SK-MEL-5 (cell line): ENCODE results near the gene MOCOS. TPM values are rescaled to one million over a fixed set of nuclear protein-coding genes. Genes with fewer than 3 reads are reported as not detected.
"Not testable (repeated sequence)": the region's sequence is repeated elsewhere in the genome, so short reads cannot be mapped to it uniquely, and the experiment has no call there.

ENCODE experiments used
- DNase-seq: peaks from one replicate; pipeline ENCODE4 v3.0.0-alpha.2; 2016; ENCODE audit warnings: low read depth, low spot score
- in situ Hi-C: cut with HindIII; loops from 2 replicates; pipeline ENCODE4 v1.10.0; 2016; ENCODE audit warnings: low sequenced_read_pairs, high pct_unique_total_duplicates, low pct_unique_long_range_greater_than_20kb
- total RNA-seq: library from RNA; depleted of rRNA; stranded (reverse); fragments of >200 nt; shearing (Covaris generic); gene quantifications from 2 replicates; pipeline ENCODE4 v1.2.3, GENCODE V29; 2014

MOCOS gene
- total RNA-seq, 1 experiment from 2014 or later, result 30.0 TPM

DNA sequence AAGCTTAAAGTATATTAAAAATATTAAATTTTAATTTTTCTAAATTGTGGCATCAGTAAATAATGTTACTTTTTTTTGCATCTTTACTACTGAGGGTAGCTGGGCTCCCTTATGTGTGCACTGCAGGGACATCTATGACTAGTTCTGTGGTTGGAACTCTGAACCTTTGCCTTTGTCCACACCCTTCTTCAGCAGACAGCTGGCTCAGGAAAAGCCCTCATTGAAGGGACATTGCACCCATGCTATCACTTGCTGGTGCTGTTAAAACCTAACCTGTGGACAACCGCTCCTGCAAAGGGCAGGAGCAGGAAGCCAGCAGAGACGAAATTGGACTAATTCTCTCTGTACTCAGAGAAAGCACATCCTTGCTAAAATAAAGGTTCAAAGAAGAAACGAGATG lies 30.1 kb downstream of the MOCOS start:
- no peak for DNase-seq
- in situ Hi-C loops, result no loop called here

GRCh38 chr18:36229188-36229587 lies 41.9 kb downstream of the MOCOS start:
- in situ Hi-C loops, result no loop called here
- no peak for DNase-seq

DNA sequence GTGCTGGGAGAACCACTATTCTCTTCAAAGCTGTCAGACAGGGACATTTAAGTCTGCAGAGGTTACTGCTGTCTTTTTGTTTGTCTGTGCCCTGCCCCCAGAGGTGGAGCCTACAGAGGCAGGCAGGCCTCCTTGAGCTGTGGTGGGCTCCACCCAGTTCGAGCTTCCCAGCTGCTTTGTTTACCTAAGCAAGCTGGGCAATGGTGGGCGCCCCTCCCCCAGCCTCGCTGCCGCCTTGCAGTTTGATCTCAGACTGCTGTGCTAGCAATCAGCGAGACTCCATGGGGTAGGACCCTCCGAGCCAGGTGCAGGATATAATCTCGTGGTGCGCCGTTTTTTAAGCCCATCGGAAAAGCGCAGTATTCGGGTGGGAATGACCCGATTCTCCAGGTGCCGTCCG lies 53.2 kb downstream of the MOCOS start:
- in situ Hi-C loops, DNase-seq: not testable (repeated sequence)

DNA sequence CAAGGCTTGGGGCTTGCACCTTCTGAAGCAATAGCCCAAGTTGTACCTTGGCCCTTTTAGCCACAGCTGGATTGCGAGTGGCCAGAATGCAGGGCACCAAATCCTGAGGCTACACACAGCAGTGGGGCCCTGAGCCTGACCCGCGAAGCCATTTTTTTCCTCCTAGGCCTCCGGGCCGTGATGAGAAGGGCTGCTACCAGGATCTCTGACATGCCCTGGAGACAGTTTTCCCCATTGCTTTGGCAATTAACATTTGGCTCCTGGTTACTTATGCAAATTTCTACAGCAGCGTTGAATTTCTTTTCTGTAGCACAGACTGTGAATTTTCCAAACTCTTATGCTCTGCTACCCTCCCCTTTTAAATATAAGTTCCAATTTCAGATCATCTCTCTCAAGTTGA lies 54.5 kb downstream of the MOCOS start:
- in situ Hi-C loops, result no loop called here
- no peak for DNase-seq

DNA sequence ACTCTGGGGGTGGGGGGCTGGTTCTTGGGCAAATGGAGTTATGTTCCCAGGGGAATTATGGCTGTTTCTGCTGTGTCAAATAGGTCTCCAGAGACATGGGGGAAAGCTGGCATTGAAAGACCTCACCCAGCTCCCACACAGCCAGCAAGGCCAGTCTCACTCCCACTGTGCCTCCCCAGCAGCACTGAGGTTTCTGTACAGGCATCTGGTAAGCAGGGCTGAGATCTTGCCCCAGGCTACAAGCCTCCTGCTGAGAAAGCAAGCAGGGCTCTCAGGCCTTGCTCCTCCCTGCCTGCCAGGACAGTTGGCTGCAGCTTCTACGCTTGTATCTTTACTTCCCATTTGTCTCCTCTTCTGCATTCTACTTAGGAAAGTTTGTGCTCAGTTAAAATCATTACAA lies 59.7 kb downstream of the MOCOS start:
- peak; percentile 46 for DNase-seq
- in situ Hi-C loops, result no loop called here

GRCh38 chr18:36249392-36249791 lies 62.1 kb downstream of the MOCOS start:
- no peak for DNase-seq
- in situ Hi-C loops, result no loop called here

DNA sequence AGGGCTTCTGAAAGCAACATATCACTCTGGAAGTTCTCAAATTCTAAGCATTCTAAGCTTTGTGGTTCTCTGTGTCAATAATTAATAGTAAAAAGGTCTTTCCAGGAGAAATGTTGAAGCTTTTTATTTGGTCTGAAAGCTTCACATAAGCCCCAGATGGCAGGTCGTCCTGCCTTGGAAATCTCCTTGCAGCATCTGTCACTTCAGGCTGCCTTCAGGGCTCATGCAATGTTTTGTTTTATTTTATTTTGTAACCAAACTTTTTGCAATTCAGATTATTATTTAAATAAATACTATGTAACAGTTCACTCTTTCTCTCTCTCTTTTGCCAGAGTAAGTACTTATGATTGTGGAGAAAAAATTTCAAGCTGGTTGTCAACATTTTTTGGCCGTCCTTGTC lies 63.5 kb downstream of the MOCOS start:
- in situ Hi-C loops, result no loop called here
- DNase-seq, result no peak

- in situ Hi-C loops, result no loop called here
These were observed 67.9 kb downstream of the MOCOS start for GRCh38 chr18:36255072-36255698.

GRCh38 chr18:36256094-36256493 lies 68.8 kb downstream of the MOCOS start:
- DNase-seq, result no peak
- in situ Hi-C loops, result no loop called here

More at GRCh38 chr18:36255072-36255698, 67.9 kb downstream of the MOCOS start:
- peak; percentile 10 for DNase-seq

DNA sequence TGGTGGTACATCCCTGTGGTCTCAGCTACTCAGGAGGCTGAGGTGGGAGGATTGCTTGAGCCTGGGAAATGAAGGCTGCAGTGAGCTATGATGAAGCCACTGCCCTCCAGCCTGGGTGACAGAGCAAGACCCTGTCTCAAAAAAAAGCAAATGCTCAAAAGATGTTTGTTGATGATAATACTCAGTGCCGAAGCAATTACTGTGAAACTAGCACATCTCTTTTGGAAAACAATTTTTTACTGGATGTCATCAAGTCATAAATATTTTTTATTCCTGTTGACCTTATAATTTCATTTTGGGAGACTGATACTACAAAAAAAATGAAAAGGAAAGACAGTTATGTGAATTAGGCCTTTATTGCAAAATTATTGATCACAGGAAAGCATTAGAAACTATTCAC lies 75.7 kb downstream of the MOCOS start:
- in situ Hi-C loops, result no loop called here
- no peak for DNase-seq

DNA sequence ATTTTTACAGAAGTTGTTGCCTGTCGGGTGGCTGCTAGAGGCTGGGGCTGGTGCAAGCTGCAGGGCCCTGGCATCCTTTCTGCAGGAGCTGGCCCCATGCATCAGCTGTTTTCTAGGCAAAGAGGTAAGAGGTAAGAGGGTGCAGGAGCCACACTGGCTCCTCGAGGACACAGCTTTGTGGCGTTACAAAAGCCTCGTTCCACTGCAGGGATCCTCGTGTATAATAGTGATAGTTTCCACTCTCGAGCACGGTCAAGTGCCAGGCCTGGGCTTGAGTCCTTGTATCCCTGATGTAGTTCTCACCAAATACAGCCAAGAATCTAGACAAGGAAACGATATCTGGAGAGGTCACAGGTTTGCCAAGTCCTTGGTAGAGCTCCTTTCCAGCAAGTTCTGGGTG lies 77.0 kb downstream of the MOCOS start:
- DNase-seq, result no peak
- in situ Hi-C loops, result no loop called here

DNA sequence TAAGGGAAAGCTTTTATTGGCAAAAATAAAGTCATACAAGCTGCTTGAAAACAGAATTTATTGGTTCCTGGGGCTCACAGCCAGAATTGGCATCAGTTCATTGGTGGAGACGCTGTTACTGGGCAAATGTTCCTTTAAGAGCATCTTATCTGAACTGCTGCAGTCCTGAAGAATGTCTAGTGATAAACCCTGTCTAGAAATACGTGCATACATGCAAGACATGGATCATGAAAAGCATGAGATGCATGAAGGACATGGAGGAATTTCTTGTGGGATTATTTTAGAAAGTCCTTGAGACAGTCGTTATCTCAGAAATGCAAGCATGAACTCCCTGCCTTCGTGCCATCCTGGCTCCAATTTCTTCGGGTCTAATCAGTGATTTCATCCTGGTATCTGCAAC lies 77.7 kb downstream of the MOCOS start:
- no peak for DNase-seq
- in situ Hi-C loops, result no loop called here

DNA sequence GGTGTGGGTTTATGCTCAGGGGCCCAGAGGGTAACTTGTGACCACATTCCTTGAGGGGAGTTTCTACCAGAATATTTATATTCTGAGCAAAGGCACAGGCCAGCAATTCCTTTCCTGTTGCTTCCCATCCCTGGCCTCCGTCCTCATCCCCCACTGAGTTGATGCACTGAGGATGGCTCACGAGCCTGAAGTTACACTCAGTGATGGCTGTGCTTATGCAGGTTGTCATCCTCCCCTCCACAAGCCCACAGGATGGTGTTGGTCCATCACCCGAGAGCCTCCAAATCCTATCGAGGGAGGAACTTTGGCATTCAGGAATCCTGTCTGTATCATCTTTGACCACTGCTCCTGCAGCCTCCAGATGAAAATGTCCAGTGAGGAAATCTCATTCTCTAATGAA lies 81.9 kb downstream of the MOCOS start:
- no peak for DNase-seq
- in situ Hi-C loops, result no loop called here

DNA sequence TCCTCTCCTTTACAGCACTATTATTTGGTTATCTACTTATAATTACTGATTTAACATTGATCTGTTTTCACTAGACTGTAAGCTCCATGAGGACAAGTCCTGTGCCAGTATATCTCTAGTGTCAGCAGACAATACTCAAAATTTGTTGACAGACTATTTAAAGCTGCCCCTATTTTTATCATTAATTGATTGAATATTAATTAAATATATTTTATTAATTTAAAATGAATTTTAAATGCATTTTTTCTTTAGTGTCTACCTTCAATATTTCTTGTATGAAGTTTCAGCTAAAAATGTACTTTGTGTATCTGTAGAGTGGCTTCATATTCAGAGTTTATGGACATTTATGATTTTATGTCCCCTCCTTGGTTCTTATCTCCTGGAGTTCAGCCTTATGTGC lies 83.9 kb downstream of the MOCOS start:
- in situ Hi-C loops, result no loop called here

GRCh38 chr18:36273347-36273746 lies 86.0 kb downstream of the MOCOS start:
- in situ Hi-C loops, result no loop called here

More for the DNA sequence above, 83.9 kb downstream of the MOCOS start:
- DNase-seq, result no peak

GRCh38 chr18:36274083-36274715 lies 86.9 kb downstream of the MOCOS start:
- in situ Hi-C loops, result no loop called here

More at GRCh38 chr18:36273347-36273746, 86.0 kb downstream of the MOCOS start:
- DNase-seq, result no peak

DNA sequence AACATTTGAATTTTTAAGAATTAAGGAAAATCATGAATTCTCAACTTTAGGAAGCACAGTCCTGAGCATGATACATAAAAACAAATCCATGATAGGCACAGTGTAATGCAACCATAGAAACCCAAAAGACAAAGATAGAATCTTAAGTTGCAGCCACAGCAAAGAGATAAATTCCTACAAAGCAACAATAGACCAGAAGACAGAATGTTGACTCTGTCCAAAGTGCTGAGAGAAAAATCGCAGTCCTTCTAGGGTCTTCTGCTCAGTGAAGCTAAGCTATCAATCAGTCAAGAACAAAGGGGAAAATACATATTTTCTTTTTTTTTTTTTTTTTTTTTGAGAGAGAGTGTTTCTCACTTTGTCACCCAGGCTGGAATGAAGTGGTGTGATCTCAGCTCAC lies 88.3 kb downstream of the MOCOS start:
- in situ Hi-C loops, result no loop called here
- DNase-seq, result no peak

More at GRCh38 chr18:36274083-36274715, 86.9 kb downstream of the MOCOS start:
- no peak for DNase-seq

- in situ Hi-C loops, result no loop called here
- DNase-seq, result no peak
These were observed 91.7 kb downstream of the MOCOS start for GRCh38 chr18:36279001-36279400.

- in situ Hi-C loops, result no loop called here
- peak; percentile 21 for DNase-seq
These were observed 94.6 kb downstream of the MOCOS start for GRCh38 chr18:36281936-36282335.
